HG02588 (cell line): ENCODE results near the gene P2RX4.
"Not testable (repeated sequence)": the region's sequence is repeated elsewhere in the genome, so short reads cannot be mapped to it uniquely, and the experiment has no call there.

ENCODE experiments used
- ATAC-seq: cut with Tn5 transposase; IDR thresholded peaks from one replicate; pipeline ENCODE4 v1.9.1; 2021; ENCODE audit warnings: mild to moderate bottlenecking, moderate library complexity; ENCODE audit not compliant: unreplicated experiment

P2RX4 gene

GRCh38 chr12:121264951-121265515 is 55.1 kb downstream of the P2RX4 start:
- no peak for ATAC-seq

GRCh38 chr12:121267822-121268221 is 57.9 kb downstream of the P2RX4 start:
- no peak for ATAC-seq

- ATAC-seq, result no peak
These were observed 63.5 kb downstream of the P2RX4 start for GRCh38 chr12:121273364-121273896.

- ATAC-seq, result no peak
These were observed 64.3 kb downstream of the P2RX4 start for GRCh38 chr12:121274036-121274763.

GRCh38 chr12:121277374-121277759 is 67.4 kb downstream of the P2RX4 start:
- ATAC-seq, result no peak

GRCh38 chr12:121278169-121279070 is 68.5 kb downstream of the P2RX4 start:
- ATAC-seq, result no peak

GRCh38 chr12:121279071-121279375 is 69.1 kb downstream of the P2RX4 start:
- no peak for ATAC-seq

GRCh38 chr12:121279507-121279915 is 69.6 kb downstream of the P2RX4 start:
- no peak for ATAC-seq

GRCh38 chr12:121280531-121280930 is 70.6 kb downstream of the P2RX4 start:
- ATAC-seq, result not testable (repeated sequence)

GRCh38 chr12:121281116-121281515 is 71.2 kb downstream of the P2RX4 start:
- not testable (repeated sequence) for ATAC-seq

- ATAC-seq, result no peak
These were observed 72.3 kb downstream of the P2RX4 start for GRCh38 chr12:121282072-121282742.

- not testable (repeated sequence) for ATAC-seq
These were observed 73.0 kb downstream of the P2RX4 start for GRCh38 chr12:121282910-121283309.

GRCh38 chr12:121283388-121283787 is 73.5 kb downstream of the P2RX4 start:
- ATAC-seq, result no peak
